HepG2 (cell line): ENCODE results near the gene ESPNL. TPM values are rescaled to one million over a fixed set of nuclear protein-coding genes. Genes with fewer than 3 reads are reported as not detected.

ENCODE experiments used
- ATAC-seq: fragments of 200-7000 bp; cut with Tn5 transposase; 3 replicates; pipeline ENCODE4 v1.9.1; 2020; ENCODE audit warnings: mild to moderate bottlenecking, moderate library complexity
- BruUV-seq: library from RNA; stranded (reverse); fragments of 400-500 nt; replicated peaks from 2 replicates; lab custom pipeline; 2021; lab: Mats Ljungman, UMichigan
- CTCF ChIA-PET: fragments of 300-600 bp; formaldehyde crosslinking; extraction: SDS; loops from one replicate; lab custom pipeline; 2021; ENCODE audit warnings: low total read pairs, inconsistent platforms, low intra/inter-chr PET ratio; lab: Yijun Ruan, JAX
- POLR2A ChIA-PET: fragments of 350-600 bp; sonication (Branson Sonifier 250); formaldehyde crosslinking; loops from one replicate; lab custom pipeline; 2020; ENCODE audit warnings: antibody characterized with exemption, inconsistent platforms; lab: Yijun Ruan, JAX
- DNase-seq: peaks from one replicate; pipeline ENCODE4 v3.0.0-alpha.2; 2015; ENCODE audit warnings: low spot score
- FAIRE-seq: peaks from 3 replicates; lab custom pipeline; 2011; peaks lifted over from hg19 to GRCh38; lab: Jason Lieb, UNC
- H2AFZ ChIP-seq: one replicate; pipeline ENCODE4 v1.6.1; 2011; ENCODE audit warnings: low read length, inconsistent platforms
- H3K27ac ChIP-seq: fragments of 300-600 bp; 3 replicates; pipeline ENCODE4 v1.8.0; 2011; ENCODE audit warnings: mixed run types, mild to moderate bottlenecking, mixed read lengths, low read length, inconsistent platforms; ENCODE audit not compliant: insufficient read depth; ENCODE audit errors: extremely low read length
- H3K27me3 ChIP-seq, 2 experiments: fragments of 200-600 bp in 1 of 2; 2 replicates in 1 of 2; 3 replicates in 1 of 2; pipeline versions ENCODE4 v1.6.0 to v1.8.0; 2011; ENCODE audit warnings: low read length in 2 of 2, mild to moderate bottlenecking in 2 of 2, moderate library complexity in 2 of 2, inconsistent platforms in 1 of 2; ENCODE audit not compliant: insufficient read depth in 2 of 2, control insufficient read depth in 1 of 2
- H3K36me3 ChIP-seq, 2 experiments: fragments of 200-600 bp in 1 of 2; replicated peaks in 1 of 2; 2 replicates in 1 of 2; 3 replicates in 1 of 2; pipeline versions ENCODE4 v1.5.1 to v1.8.0; 2011; ENCODE audit warnings: low read length in 2 of 2, inconsistent platforms in 1 of 2; ENCODE audit not compliant: insufficient read depth in 2 of 2, control insufficient read depth in 1 of 2
- H3K4me1 ChIP-seq: 2 replicates; pipeline ENCODE4 v1.5.1; 2012; ENCODE audit warnings: low read length, inconsistent platforms; ENCODE audit not compliant: insufficient read depth
- H3K4me2 ChIP-seq: 2 replicates; pipeline ENCODE4 v1.6.0; 2011; ENCODE audit warnings: low read depth, low read length, inconsistent platforms
- H3K4me3 ChIP-seq, 3 experiments: fragments of 200-600 bp in 1 of 3; sonication (generic), shearing (Covaris generic) in 1 of 3; replicated peaks in 1 of 3; 2 replicates each; pipeline ENCODE4 v1.5.1; 2011 to 2016; ENCODE audit warnings: low read length in 3 of 3, inconsistent platforms in 2 of 3, low read depth in 2 of 3, mild to moderate bottlenecking in 2 of 3, control low read depth in 1 of 3, mixed read lengths in 1 of 3; ENCODE audit not compliant: insufficient read depth in 1 of 3
- H3K79me2 ChIP-seq: one replicate; pipeline ENCODE4 v1.6.1; 2011; ENCODE audit warnings: low read length, inconsistent platforms; ENCODE audit not compliant: insufficient read depth
- H3K9ac ChIP-seq: 2 replicates; pipeline ENCODE4 v1.6.0; 2011; ENCODE audit warnings: mild to moderate bottlenecking, low read depth, low read length, inconsistent platforms; ENCODE audit not compliant: insufficient read depth
- H3K9me3 ChIP-seq: 2 replicates; pipeline ENCODE4 v1.5.1; 2012; ENCODE audit warnings: mild to moderate bottlenecking, low read length
- H4K20me1 ChIP-seq: 2 replicates; pipeline ENCODE4 v1.6.0; 2011; ENCODE audit warnings: inconsistent platforms, mild to moderate bottlenecking, low read length, moderate library complexity; ENCODE audit not compliant: insufficient read depth
- ADNP ChIP-seq: sonication (generic); formaldehyde crosslinking; IDR thresholded peaks from 2 replicates; pipeline ENCODE4 v1.4.0; 2020; ENCODE audit warnings: missing genetic modification reagents
- CTCF ChIP-seq: sonication (generic); formaldehyde crosslinking; IDR thresholded peaks from 2 replicates; pipeline ENCODE4 v1.5.0; 2020; ENCODE audit warnings: mild to moderate bottlenecking, missing genetic modification reagents, moderate library complexity
- ZNF609 ChIP-seq: sonication (generic); formaldehyde crosslinking; IDR thresholded peaks from 2 replicates; pipeline ENCODE4 v1.4.0; 2020; ENCODE audit warnings: mild to moderate bottlenecking, missing genetic modification reagents, borderline replicate concordance
- ZNF687 ChIP-seq: sonication (generic); formaldehyde crosslinking; IDR thresholded peaks from 2 replicates; pipeline ENCODE4 v1.5.1; 2020; ENCODE audit warnings: mild to moderate bottlenecking, missing genetic modification reagents, moderate library complexity
- WGBS: methylation state at CpG from one replicate; pipeline ENCODE4 v1.1.6; 2017; ENCODE audit warnings: low lambda C conversion rate; 5-methylcytosine and 5-hydroxymethylcytosine counted together
- in situ Hi-C: cut with HindIII; loops from 2 replicates; pipeline ENCODE4 v1.10.0; 2017; ENCODE audit warnings: low pct_unique_long_range_greater_than_20kb; ENCODE audit not compliant: extremely low pct_ligation_motif_present
- intact Hi-C: fragments of 100-400 bp; cut with micrococcal nuclease; formaldehyde crosslinking; loops from one replicate; pipeline ENCODE4 v1.10.0; 2022; ENCODE audit not compliant: unreplicated experiment
- polyA plus RNA-seq, 8 experiments: library from polyadenylated mRNA; depleted of rRNA in 3 of 8; stranded (reverse) in 7 of 8; unstranded in 1 of 8; fragments of >200 nt; fragmentation: Illumina TruSeq in 4 of 8; extraction: Trizol in 4 of 8; gene quantifications; 2 replicates each; pipeline versions ENCODE4 v1.2.1 to v1.2.3, GENCODE V29; 2011 to 2016; ENCODE audit warnings: low read depth in 4 of 8, missing spikeins in 1 of 8, mixed read lengths in 1 of 8; ENCODE audit not compliant: insufficient read depth in 1 of 8
- total RNA-seq, 5 experiments: library from RNA; depleted of rRNA; stranded (reverse); fragments of >200 nt; fragmentation: Illumina TruSeq; extraction: Trizol; gene quantifications; 2 replicates each; pipeline ENCODE4 v1.2.3, GENCODE V29; 2016; ENCODE audit warnings: low read depth in 1 of 5
- TF ChIP-seq, protein P1 (sequence below): sonication (generic); formaldehyde crosslinking; IDR thresholded peaks from 2 replicates; pipeline ENCODE4 v1.4.0; 2020; ENCODE audit warnings: missing genetic modification reagents

The ESPNL gene
- total and polyA plus RNA-seq, 2 of the 13 experiments (the other 11 are each of a cell fraction or from before 2014, with no cell fraction given): 0.45 to 0.80 TPM

GRCh38 chr2:238152771-238153688 lies 52.9 kb downstream of the ESPNL start:
- no TSS peak for BruUV-seq
- no peak overlapping the region for H3K4me2 ChIP-seq
- in situ Hi-C loops: no loop called here
- DNase-seq: no peak
- no peak for TF ChIP-seq ZNF609 (CRISPR knock-in tag)
- TF ChIP-seq ADNP (CRISPR knock-in tag): 0 out of 2 replicates have a peak, but pooled peaks have one; percentile 18
- TF ChIP-seq CTCF (CRISPR knock-in tag): peak; percentile 49
- TF ChIP-seq, protein P1, sequence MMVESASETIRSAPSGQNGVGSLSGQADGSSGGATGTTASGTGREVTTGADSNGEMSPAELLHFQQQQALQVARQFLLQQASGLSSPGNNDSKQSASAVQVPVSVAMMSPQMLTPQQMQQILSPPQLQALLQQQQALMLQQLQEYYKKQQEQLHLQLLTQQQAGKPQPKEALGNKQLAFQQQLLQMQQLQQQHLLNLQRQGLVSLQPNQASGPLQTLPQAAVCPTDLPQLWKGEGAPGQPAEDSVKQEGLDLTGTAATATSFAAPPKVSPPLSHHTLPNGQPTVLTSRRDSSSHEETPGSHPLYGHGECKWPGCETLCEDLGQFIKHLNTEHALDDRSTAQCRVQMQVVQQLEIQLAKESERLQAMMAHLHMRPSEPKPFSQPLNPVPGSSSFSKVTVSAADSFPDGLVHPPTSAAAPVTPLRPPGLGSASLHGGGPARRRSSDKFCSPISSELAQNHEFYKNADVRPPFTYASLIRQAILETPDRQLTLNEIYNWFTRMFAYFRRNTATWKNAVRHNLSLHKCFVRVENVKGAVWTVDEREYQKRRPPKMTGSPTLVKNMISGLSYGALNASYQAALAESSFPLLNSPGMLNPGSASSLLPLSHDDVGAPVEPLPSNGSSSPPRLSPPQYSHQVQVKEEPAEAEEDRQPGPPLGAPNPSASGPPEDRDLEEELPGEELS: no peak
- TF ChIP-seq ZNF687 (CRISPR knock-in tag): 0 out of 2 replicates have a peak, but pooled peaks have one; percentile 7
- TF ChIP-seq, all 625 proteins: peak for 3
- Histone ChIP-seq H3K27me3 (peaks cover 27 to 68% of the 10 kb centered on the region in 2 experiments), H3K4me1 (0 out of 2 replicates have a peak, but pooled peaks cover 21% of the 10 kb centered on the region), H3K79me2 (no peaks in the 10 kb centered on the region), H3K4me3 (no peak overlapping the region), H3K9me3 (no peaks in the 10 kb centered on the region), H4K20me1 (no peaks in the 10 kb centered on the region), H2AFZ (no peak overlapping the region), H3K36me3 (no peaks in the 10 kb centered on the region), H3K27ac (no peak overlapping the region), H3K9ac (no peak overlapping the region)
- ChIA-PET CTCF (no interaction called here), POLR2A (no interaction called here)
- intact Hi-C loops: no loop called here
- FAIRE-seq: no peak
- no peak for ATAC-seq
- 39% methylated on average over 18 of the region's 22 CpGs for WGBS
